Measurements from ENCODE around the gene BCAP29.

DNA sequence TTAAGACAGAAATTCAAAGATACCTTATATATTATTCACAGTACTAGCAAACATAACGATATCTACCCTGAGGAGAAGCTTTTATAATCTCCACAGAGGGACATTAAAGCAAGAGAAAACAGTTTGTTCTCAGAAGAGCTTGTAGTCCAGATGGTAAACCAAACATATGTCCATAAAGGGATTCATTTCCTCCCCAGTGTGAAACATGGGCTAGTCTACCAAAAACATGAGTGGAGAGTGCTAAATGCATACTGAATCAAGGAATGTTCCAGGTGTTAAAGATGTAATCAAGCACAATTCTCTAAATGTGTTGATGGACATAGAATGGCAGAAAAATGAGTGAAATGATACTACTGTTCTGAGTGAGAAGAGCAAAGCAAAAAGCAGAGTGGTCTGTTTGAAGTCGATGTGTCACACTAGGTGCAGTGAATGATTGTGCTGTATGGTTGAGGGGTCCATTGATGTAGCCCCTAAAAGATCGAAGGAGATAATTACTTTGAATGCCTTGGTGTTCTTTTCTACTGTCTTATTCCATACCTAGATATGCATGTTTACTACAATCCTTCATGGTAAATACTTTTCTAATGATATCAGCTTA lies 25.3 kb downstream of the BCAP29 start:
- TF ChIP-seq, protein P1, sequence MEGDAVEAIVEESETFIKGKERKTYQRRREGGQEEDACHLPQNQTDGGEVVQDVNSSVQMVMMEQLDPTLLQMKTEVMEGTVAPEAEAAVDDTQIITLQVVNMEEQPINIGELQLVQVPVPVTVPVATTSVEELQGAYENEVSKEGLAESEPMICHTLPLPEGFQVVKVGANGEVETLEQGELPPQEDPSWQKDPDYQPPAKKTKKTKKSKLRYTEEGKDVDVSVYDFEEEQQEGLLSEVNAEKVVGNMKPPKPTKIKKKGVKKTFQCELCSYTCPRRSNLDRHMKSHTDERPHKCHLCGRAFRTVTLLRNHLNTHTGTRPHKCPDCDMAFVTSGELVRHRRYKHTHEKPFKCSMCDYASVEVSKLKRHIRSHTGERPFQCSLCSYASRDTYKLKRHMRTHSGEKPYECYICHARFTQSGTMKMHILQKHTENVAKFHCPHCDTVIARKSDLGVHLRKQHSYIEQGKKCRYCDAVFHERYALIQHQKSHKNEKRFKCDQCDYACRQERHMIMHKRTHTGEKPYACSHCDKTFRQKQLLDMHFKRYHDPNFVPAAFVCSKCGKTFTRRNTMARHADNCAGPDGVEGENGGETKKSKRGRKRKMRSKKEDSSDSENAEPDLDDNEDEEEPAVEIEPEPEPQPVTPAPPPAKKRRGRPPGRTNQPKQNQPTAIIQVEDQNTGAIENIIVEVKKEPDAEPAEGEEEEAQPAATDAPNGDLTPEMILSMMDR (IDR thresholded peaks at IDR 0.05), result no peak
- TF ChIP-seq POLR2A (IDR thresholded peaks at IDR 0.05) (no peak), POLR2AphosphoS5 (IDR thresholded peaks at IDR 0.05) (no peak), EP300 (IDR thresholded peaks at IDR 0.05) (no peak)

All from sigmoid colon (tissue), 4 donors.